SK-N-SH treated with all-trans-retinoic acid at 6 μM for 48 hours (cell line): ENCODE measurements around the gene R3HDM1.
A peak's percentile ranks its signal among the peaks of the same experiment; 100 is the strongest.

Experiments used
- ATAC-seq: fragments of 200-7000 bp; cut with Tn5 transposase; 3 replicates; pipeline ENCODE4 v1.9.1; 2020; ENCODE audit warnings: mild to moderate bottlenecking, moderate library complexity
- ARNTL ChIP-seq: fragments of 450-650 bp; formaldehyde crosslinking; IDR thresholded peaks from 2 replicates; pipeline ENCODE4 v1.5.0; 2020; ENCODE audit warnings: low read depth, mild to moderate bottlenecking, moderate library complexity, borderline replicate concordance
- BACH2 ChIP-seq: fragments of 250-450 bp; sonication (Bioruptor Pico); IDR thresholded peaks from 2 replicates; pipeline ENCODE4 v1.9.0; 2021; ENCODE audit warnings: mild to moderate bottlenecking, borderline replicate concordance
- CSDC2 ChIP-seq: fragments of 250-450 bp; sonication (Bioruptor Pico); IDR thresholded peaks from 2 replicates; pipeline ENCODE4 v1.5.0; 2020; ENCODE audit warnings: mild to moderate bottlenecking, moderate library complexity
- ESRRG ChIP-seq: fragments of 250-450 bp; sonication (Bioruptor Pico); IDR thresholded peaks from 2 replicates; pipeline ENCODE4 v1.6.1; 2021; ENCODE audit warnings: mild to moderate bottlenecking
- ISL1 ChIP-seq: fragments of 250-450 bp; sonication (Bioruptor Pico); IDR thresholded peaks from 2 replicates; pipeline ENCODE4 v2.1.2; 2022; ENCODE audit warnings: mild to moderate bottlenecking, moderate library complexity
- PPARA ChIP-seq: fragments of 250-450 bp; sonication (Bioruptor Pico); IDR thresholded peaks from 2 replicates; pipeline ENCODE4 v1.5.0; 2020; ENCODE audit warnings: mild to moderate bottlenecking, borderline replicate concordance
- RARB ChIP-seq: fragments of 250-450 bp; sonication (Bioruptor Pico); IDR thresholded peaks from 2 replicates; pipeline ENCODE4 v1.8.0; 2021; ENCODE audit warnings: mild to moderate bottlenecking, moderate library complexity
- SNAI2 ChIP-seq: fragments of 250-450 bp; sonication (Bioruptor Pico); IDR thresholded peaks from 2 replicates; pipeline ENCODE4 v1.5.0; 2020; ENCODE audit warnings: mild to moderate bottlenecking, moderate library complexity
- TCF4 ChIP-seq: fragments of 250-450 bp; sonication (Bioruptor Pico); IDR thresholded peaks from 2 replicates; pipeline ENCODE4 v1.8.0; 2021; ENCODE audit warnings: mild to moderate bottlenecking, moderate library complexity, borderline replicate concordance
- TOX ChIP-seq: fragments of 250-450 bp; sonication (Bioruptor Pico); IDR thresholded peaks from 2 replicates; pipeline ENCODE4 v1.8.0; 2021; ENCODE audit warnings: mild to moderate bottlenecking, moderate library complexity, borderline replicate concordance
- ZC3H10 ChIP-seq: fragments of 250-450 bp; sonication (Bioruptor Pico); IDR thresholded peaks from 2 replicates; pipeline ENCODE4 v1.5.1; 2021; ENCODE audit warnings: mild to moderate bottlenecking, moderate library complexity
- ZFP3 ChIP-seq: fragments of 250-450 bp; sonication (Bioruptor Pico); IDR thresholded peaks from 2 replicates; pipeline ENCODE4 v1.5.0; 2020; ENCODE audit warnings: mild to moderate bottlenecking, moderate library complexity
- ZFP30 ChIP-seq: fragments of 450-650 bp; formaldehyde crosslinking; IDR thresholded peaks from 2 replicates; pipeline ENCODE4 v1.5.0; 2022; ENCODE audit warnings: mild to moderate bottlenecking, moderate library complexity
- ZNF565 ChIP-seq: fragments of 450-650 bp; formaldehyde crosslinking; conservative IDR thresholded peaks from 2 replicates; pipeline ENCODE4 v1.5.0; 2020; ENCODE audit warnings: low read depth, mild to moderate bottlenecking, moderate library complexity
- ZNF70 ChIP-seq: fragments of 450-650 bp; formaldehyde crosslinking; IDR thresholded peaks from 2 replicates; pipeline ENCODE4 v1.5.0; 2020; ENCODE audit warnings: mild to moderate bottlenecking, moderate library complexity
- ZNF8 ChIP-seq: fragments of 450-650 bp; formaldehyde crosslinking; IDR thresholded peaks from 2 replicates; pipeline ENCODE4 v1.5.0; 2020; ENCODE audit warnings: mild to moderate bottlenecking, moderate library complexity
- TF ChIP-seq, protein P1 (sequence below): fragments of 250-450 bp; sonication (Bioruptor Pico); IDR thresholded peaks from 2 replicates; pipeline ENCODE4 v1.8.0; 2021; ENCODE audit warnings: low read depth, mild to moderate bottlenecking, moderate library complexity, borderline replicate concordance
- TF ChIP-seq, protein P2 (sequence below): fragments of 250-450 bp; sonication (Bioruptor Pico); IDR thresholded peaks from 2 replicates; pipeline ENCODE4 v1.8.0; 2020; ENCODE audit warnings: mild to moderate bottlenecking, moderate library complexity, borderline replicate concordance
- TF ChIP-seq, protein P3 (sequence below): fragments of 250-450 bp; sonication (Bioruptor Pico); IDR thresholded peaks from 2 replicates; pipeline ENCODE4 v1.5.0; 2020; ENCODE audit warnings: mild to moderate bottlenecking, moderate library complexity
- TF ChIP-seq, protein P4 (sequence below): fragments of 250-450 bp; sonication (Bioruptor Pico); IDR thresholded peaks from 2 replicates; pipeline ENCODE4 v1.5.1; 2020; ENCODE audit warnings: low read depth, mild to moderate bottlenecking, moderate library complexity
- TF ChIP-seq, protein P5 (sequence below): fragments of 250-450 bp; sonication (Bioruptor Pico); IDR thresholded peaks from 2 replicates; pipeline ENCODE4 v1.5.1; 2021; ENCODE audit warnings: mild to moderate bottlenecking, moderate library complexity

Gene R3HDM1

DNA sequence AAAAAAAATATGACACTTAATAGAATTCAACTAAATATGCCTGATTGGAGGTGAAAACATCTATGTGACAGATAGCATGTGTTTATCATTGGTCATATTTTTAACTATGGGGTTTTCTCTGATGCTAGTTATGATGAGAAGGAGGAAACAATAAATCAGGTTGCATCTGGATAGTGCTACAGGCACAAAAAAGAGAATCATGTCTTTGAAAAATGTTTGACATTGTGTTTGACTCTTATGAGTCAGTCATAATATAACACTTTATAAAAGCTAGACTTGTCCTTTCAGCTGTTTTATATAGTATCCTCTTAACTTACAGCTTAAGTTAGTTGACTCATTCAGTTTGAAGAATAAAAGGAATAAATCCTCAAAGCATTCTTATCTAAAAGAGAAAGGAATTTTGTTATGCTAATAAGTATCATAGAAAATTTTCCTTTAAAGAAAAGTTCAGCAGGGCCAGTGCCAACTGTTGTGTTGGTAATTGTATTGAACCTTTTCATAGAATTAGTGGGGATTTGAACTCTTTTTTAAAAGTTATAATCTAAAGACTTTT lies 131.9 kb downstream of the R3HDM1 start:
- ATAC-seq: peak; percentile 85
- no peak for TF ChIP-seq ARNTL (CRISPR knock-in tag)
- TF ChIP-seq ISL1 (CRISPR knock-in tag): peak; percentile 93
- TF ChIP-seq, protein P1, sequence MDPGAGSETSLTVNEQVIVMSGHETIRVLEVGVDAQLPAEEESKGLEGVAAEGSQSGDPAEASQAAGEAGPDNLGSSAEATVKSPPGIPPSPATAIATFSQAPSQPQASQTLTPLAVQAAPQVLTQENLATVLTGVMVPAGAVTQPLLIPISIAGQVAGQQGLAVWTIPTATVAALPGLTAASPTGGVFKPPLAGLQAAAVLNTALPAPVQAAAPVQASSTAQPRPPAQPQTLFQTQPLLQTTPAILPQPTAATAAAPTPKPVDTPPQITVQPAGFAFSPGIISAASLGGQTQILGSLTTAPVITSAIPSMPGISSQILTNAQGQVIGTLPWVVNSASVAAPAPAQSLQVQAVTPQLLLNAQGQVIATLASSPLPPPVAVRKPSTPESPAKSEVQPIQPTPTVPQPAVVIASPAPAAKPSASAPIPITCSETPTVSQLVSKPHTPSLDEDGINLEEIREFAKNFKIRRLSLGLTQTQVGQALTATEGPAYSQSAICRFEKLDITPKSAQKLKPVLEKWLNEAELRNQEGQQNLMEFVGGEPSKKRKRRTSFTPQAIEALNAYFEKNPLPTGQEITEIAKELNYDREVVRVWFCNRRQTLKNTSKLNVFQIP (CRISPR knock-in tag): peak; percentile 60; the same call in 1 of the 2 replicates
- peak; percentile 92 for TF ChIP-seq TOX (CRISPR knock-in tag)
- TF ChIP-seq CSDC2 (CRISPR knock-in tag): no peak
- TF ChIP-seq PPARA (CRISPR knock-in tag): no peak
- no peak for TF ChIP-seq ZFP30 (CRISPR knock-in tag)
- no peak for TF ChIP-seq ZNF70 (CRISPR knock-in tag)
- TF ChIP-seq, protein P2, sequence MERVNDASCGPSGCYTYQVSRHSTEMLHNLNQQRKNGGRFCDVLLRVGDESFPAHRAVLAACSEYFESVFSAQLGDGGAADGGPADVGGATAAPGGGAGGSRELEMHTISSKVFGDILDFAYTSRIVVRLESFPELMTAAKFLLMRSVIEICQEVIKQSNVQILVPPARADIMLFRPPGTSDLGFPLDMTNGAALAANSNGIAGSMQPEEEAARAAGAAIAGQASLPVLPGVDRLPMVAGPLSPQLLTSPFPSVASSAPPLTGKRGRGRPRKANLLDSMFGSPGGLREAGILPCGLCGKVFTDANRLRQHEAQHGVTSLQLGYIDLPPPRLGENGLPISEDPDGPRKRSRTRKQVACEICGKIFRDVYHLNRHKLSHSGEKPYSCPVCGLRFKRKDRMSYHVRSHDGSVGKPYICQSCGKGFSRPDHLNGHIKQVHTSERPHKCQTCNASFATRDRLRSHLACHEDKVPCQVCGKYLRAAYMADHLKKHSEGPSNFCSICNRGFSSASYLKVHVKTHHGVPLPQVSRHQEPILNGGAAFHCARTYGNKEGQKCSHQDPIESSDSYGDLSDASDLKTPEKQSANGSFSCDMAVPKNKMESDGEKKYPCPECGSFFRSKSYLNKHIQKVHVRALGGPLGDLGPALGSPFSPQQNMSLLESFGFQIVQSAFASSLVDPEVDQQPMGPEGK (CRISPR knock-in tag): peak; percentile 27; the same call in 1 of the 2 replicates
- TF ChIP-seq, protein P3, sequence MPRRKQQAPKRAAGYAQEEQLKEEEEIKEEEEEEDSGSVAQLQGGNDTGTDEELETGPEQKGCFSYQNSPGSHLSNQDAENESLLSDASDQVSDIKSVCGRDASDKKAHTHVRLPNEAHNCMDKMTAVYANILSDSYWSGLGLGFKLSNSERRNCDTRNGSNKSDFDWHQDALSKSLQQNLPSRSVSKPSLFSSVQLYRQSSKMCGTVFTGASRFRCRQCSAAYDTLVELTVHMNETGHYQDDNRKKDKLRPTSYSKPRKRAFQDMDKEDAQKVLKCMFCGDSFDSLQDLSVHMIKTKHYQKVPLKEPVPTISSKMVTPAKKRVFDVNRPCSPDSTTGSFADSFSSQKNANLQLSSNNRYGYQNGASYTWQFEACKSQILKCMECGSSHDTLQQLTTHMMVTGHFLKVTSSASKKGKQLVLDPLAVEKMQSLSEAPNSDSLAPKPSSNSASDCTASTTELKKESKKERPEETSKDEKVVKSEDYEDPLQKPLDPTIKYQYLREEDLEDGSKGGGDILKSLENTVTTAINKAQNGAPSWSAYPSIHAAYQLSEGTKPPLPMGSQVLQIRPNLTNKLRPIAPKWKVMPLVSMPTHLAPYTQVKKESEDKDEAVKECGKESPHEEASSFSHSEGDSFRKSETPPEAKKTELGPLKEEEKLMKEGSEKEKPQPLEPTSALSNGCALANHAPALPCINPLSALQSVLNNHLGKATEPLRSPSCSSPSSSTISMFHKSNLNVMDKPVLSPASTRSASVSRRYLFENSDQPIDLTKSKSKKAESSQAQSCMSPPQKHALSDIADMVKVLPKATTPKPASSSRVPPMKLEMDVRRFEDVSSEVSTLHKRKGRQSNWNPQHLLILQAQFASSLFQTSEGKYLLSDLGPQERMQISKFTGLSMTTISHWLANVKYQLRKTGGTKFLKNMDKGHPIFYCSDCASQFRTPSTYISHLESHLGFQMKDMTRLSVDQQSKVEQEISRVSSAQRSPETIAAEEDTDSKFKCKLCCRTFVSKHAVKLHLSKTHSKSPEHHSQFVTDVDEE (CRISPR knock-in tag): no peak
- TF ChIP-seq ZFP3: no peak
- no peak for TF ChIP-seq BACH2 (CRISPR knock-in tag)
- TF ChIP-seq SNAI2: no peak
- TF ChIP-seq ZC3H10: peak; percentile 75
- TF ChIP-seq ESRRG (CRISPR knock-in tag): no peak
- no peak for TF ChIP-seq ZNF565 (CRISPR knock-in tag)
- no peak for TF ChIP-seq ZNF8 (CRISPR knock-in tag)
- no peak for TF ChIP-seq RARB (CRISPR knock-in tag)

DNA sequence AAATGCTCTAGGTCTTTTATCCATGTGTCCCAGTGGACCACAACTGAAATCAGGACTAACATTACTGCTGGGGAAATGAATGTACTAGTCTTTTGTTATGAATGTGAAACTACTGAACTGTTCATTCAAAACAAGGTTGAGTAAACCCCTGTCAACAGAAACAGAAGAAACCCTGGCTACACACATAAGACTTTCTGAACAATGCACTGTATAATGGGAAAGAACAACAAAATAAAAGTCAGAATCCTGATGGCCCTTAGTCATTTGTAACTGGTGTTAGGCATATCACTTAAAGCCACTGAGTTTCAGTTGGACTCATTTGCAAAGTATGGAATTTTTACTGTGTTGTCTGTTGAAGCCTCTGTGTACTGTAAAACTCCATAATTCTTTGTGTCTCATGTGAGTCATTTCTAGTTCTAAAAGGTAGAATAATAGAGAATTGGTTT lies 133.4 kb downstream of the R3HDM1 start:
- peak; percentile 55; the same call in 1 of the 2 replicates for TF ChIP-seq ISL1 (CRISPR knock-in tag)
- no peak for TF ChIP-seq SNAI2
- ATAC-seq: peak; percentile 62

DNA sequence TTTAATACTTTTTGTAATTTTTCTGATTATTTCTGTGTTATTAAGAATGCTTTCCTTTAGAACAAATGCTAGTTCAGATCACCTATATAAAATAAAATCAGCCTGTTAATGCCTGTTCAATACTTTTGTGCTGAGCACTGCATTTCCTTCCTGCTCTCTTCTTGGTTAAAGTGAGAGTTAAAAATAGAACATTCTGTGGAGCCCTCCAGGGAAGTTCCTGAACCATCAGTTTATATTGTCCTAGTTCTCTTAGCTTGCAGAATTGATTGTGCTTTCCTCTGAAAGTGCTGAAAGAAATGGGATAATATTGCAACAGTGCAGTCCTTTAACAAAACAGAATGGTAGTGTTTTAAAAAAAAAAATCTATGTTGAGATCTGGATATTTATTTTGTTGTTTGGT lies 135.8 kb downstream of the R3HDM1 start:
- TF ChIP-seq ZNF8 (CRISPR knock-in tag) (no peak), BACH2 (CRISPR knock-in tag) (no peak), ESRRG (CRISPR knock-in tag) (no peak), RARB (CRISPR knock-in tag) (no peak), ZFP30 (CRISPR knock-in tag) (no peak), ZNF565 (CRISPR knock-in tag) (no peak), TCF4 (no peak), ZNF70 (CRISPR knock-in tag) (no peak)
- TF ChIP-seq, protein P3 (CRISPR knock-in tag): no peak
- TF ChIP-seq, protein P4, sequence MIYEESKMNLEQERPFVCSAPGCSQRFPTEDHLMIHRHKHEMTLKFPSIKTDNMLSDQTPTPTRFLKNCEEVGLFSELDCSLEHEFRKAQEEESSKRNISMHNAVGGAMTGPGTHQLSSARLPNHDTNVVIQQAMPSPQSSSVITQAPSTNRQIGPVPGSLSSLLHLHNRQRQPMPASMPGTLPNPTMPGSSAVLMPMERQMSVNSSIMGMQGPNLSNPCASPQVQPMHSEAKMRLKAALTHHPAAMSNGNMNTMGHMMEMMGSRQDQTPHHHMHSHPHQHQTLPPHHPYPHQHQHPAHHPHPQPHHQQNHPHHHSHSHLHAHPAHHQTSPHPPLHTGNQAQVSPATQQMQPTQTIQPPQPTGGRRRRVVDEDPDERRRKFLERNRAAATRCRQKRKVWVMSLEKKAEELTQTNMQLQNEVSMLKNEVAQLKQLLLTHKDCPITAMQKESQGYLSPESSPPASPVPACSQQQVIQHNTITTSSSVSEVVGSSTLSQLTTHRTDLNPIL (CRISPR knock-in tag): no peak
- TF ChIP-seq, protein P1 (CRISPR knock-in tag): no peak
- TF ChIP-seq, protein P5, sequence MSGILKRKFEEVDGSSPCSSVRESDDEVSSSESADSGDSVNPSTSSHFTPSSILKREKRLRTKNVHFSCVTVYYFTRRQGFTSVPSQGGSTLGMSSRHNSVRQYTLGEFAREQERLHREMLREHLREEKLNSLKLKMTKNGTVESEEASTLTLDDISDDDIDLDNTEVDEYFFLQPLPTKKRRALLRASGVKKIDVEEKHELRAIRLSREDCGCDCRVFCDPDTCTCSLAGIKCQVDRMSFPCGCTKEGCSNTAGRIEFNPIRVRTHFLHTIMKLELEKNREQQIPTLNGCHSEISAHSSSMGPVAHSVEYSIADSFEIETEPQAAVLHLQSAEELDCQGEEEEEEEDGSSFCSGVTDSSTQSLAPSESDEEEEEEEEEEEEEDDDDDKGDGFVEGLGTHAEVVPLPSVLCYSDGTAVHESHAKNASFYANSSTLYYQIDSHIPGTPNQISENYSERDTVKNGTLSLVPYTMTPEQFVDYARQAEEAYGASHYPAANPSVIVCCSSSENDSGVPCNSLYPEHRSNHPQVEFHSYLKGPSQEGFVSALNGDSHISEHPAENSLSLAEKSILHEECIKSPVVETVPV (CRISPR knock-in tag): no peak
- ATAC-seq: no peak
